GM19397 (cell line): ENCODE results near the gene SPEF1.

Source experiments
- ATAC-seq: cut with Tn5 transposase; IDR thresholded peaks from one replicate; pipeline ENCODE4 v1.9.1; 2021; ENCODE audit warnings: mild to moderate bottlenecking, moderate library complexity; ENCODE audit not compliant: unreplicated experiment

Gene SPEF1

GRCh38 chr20:3732327-3733118 is 48.7 kb downstream of the SPEF1 start, which contains the start of gene HSPA12B:
Gene HSPA12B, plus strand, starts transcription at chr20:3732685. Its CDS starts 5,990 bp downstream, at chr20:3738675.
- no peak for ATAC-seq

GRCh38 chr20:3731944-3732326 is 49.3 kb downstream of the SPEF1 start:
- no peak for ATAC-seq

- no peak for ATAC-seq
These were observed 50.2 kb downstream of the SPEF1 start for GRCh38 chr20:3730803-3731672.

- no peak for ATAC-seq
These were observed 51.3 kb downstream of the SPEF1 start for GRCh38 chr20:3729811-3730540.

GRCh38 chr20:3729378-3729777 is 51.9 kb downstream of the SPEF1 start:
- no peak for ATAC-seq

- ATAC-seq, result no peak
These were observed 52.4 kb downstream of the SPEF1 start for GRCh38 chr20:3728876-3729275.

- no peak for ATAC-seq
These were observed 52.9 kb downstream of the SPEF1 start for GRCh38 chr20:3728354-3728753.
